OCI-LY1 (cell line): ENCODE measurements around the gene AFM.

ENCODE experiments used
- H2AFZ ChIP-seq: fragments of 200-600 bp; sonication (generic), shearing (Covaris generic); 2 replicates; pipeline ENCODE4 v1.6.0; 2014; ENCODE audit warnings: antibody characterized with exemption, mild to moderate bottlenecking, low read length
- H3F3A ChIP-seq: fragments of 200-600 bp; sonication (generic), shearing (Covaris generic); 2 replicates; pipeline ENCODE4 v1.6.0; 2014; ENCODE audit warnings: mild to moderate bottlenecking, antibody characterized with exemption, low read length, moderate library complexity; ENCODE audit not compliant: insufficient read depth
- H3K27ac ChIP-seq: fragments of 200-600 bp; sonication (generic); 2 replicates; pipeline ENCODE4 v1.5.1; 2014; ENCODE audit warnings: low read length, mixed run types, mild to moderate bottlenecking, low read depth; ENCODE audit not compliant: poor library complexity, severe bottlenecking
- H3K27me3 ChIP-seq: fragments of 200-600 bp; sonication (generic); 2 replicates; pipeline ENCODE4 v1.6.0; 2014; ENCODE audit warnings: antibody characterized with exemption, mild to moderate bottlenecking, low read length, moderate library complexity; ENCODE audit not compliant: insufficient read depth
- H3K36me3 ChIP-seq: fragments of 200-600 bp; sonication (generic); 2 replicates; pipeline ENCODE4 v1.6.1; 2014; ENCODE audit warnings: mild to moderate bottlenecking, antibody characterized with exemption, low read length, moderate library complexity, mixed read lengths; ENCODE audit not compliant: insufficient read depth
- H3K4me1 ChIP-seq: fragments of 200-600 bp; sonication (generic); 2 replicates; pipeline ENCODE4 v1.5.1; 2014; ENCODE audit warnings: mild to moderate bottlenecking, low read length, moderate library complexity; ENCODE audit not compliant: insufficient read depth, severe bottlenecking
- H3K4me2 ChIP-seq: fragments of 200-600 bp; sonication (generic), shearing (Covaris generic); 2 replicates; pipeline ENCODE4 v1.6.1; 2014; ENCODE audit warnings: low read length
- H3K4me3 ChIP-seq: fragments of 200-600 bp; sonication (generic); 2 replicates; pipeline ENCODE4 v1.5.1; 2014; ENCODE audit warnings: low read length, low read depth, mild to moderate bottlenecking, mixed read lengths; ENCODE audit not compliant: poor library complexity, severe bottlenecking
- H3K79me2 ChIP-seq: fragments of 200-600 bp; shearing (Covaris generic); 2 replicates; pipeline ENCODE4 v1.6.1; 2016; ENCODE audit warnings: mixed run types, low read length, mixed read lengths; ENCODE audit not compliant: insufficient read depth
- H3K9ac ChIP-seq: fragments of 200-600 bp; sonication (generic), shearing (Covaris generic); 2 replicates; pipeline ENCODE4 v1.6.1; 2014; ENCODE audit warnings: mild to moderate bottlenecking, low read length, mixed read lengths
- H3K9me2 ChIP-seq: fragments of 200-600 bp; sonication (generic), shearing (Covaris generic); 2 replicates; pipeline ENCODE4 v1.6.1; 2014; ENCODE audit warnings: low read depth, mild to moderate bottlenecking, low read length, mixed read lengths
- H3K9me3 ChIP-seq: fragments of 200-600 bp; shearing (Covaris generic); 2 replicates; pipeline ENCODE4 v1.6.1; 2014; ENCODE audit warnings: low read length, mixed read lengths
- H4K20me1 ChIP-seq: fragments of 200-600 bp; sonication (generic), shearing (Covaris generic); 2 replicates; pipeline ENCODE4 v1.6.0; 2016; ENCODE audit warnings: mild to moderate bottlenecking, low read length; ENCODE audit not compliant: insufficient read depth
- CTCF ChIP-seq: fragments of 200-600 bp; sonication (generic), shearing (Covaris generic); IDR thresholded peaks from 2 replicates; pipeline ENCODE4 v1.5.1; 2017; ENCODE audit warnings: mild to moderate bottlenecking, antibody characterized with exemption, low read length, moderate library complexity, mixed read lengths
- EZH2 ChIP-seq: fragments of 200-600 bp; sonication (generic), shearing (Covaris generic); IDR thresholded peaks from 2 replicates; pipeline ENCODE4 v1.8.0; 2017; ENCODE audit warnings: borderline replicate concordance, mixed run types, mild to moderate bottlenecking, antibody characterized with exemption, low read length, moderate library complexity, mixed read lengths

AFM gene

DNA sequence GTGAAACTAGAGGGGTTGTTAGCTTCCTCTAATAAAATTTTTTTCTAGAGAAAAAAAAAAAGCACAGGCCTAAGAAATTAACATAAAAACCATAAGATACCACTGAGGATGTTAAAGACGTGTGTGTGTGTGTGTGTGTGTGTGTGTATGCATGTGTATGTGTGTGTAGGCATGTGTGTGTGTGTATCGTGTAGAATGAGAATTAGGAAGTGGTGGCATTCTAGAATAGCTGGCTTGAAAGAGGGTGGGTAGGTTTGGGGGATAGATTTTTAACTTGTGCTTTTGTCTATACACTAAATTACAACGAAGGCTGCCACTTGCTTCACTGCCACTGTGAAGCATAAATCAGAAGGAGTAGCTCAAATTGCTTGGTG lies 22.5 kb upstream of the AFM start:
- Histone ChIP-seq H3K4me2 (no peak overlapping the region), H3K79me2 (no peaks in the 10 kb centered on the region), H3K4me1 (no peaks in the 10 kb centered on the region), H2AFZ (no peak overlapping the region), H3K4me3 (no peak overlapping the region), H4K20me1 (no peaks in the 10 kb centered on the region), H3F3A (no peaks in the 10 kb centered on the region), H3K9ac (no peak overlapping the region), H3K27ac (no peak overlapping the region), H3K27me3 (no peaks in the 10 kb centered on the region), H3K9me2 (no peaks in the 10 kb centered on the region), H3K36me3 (no peaks in the 10 kb centered on the region), H3K9me3 (no peaks in the 10 kb centered on the region)
- TF ChIP-seq EZH2 (no peak), CTCF (no peak)

- Histone ChIP-seq H3K4me2 (no peak overlapping the region), H3F3A (no peaks in the 10 kb centered on the region), H3K4me1 (no peaks in the 10 kb centered on the region), H3K9me3 (no peaks in the 10 kb centered on the region), H3K36me3 (no peaks in the 10 kb centered on the region), H3K79me2 (no peaks in the 10 kb centered on the region), H3K9me2 (no peaks in the 10 kb centered on the region), H3K27me3 (no peaks in the 10 kb centered on the region), H3K27ac (no peak overlapping the region), H3K4me3 (no peak overlapping the region), H2AFZ (no peak overlapping the region), H4K20me1 (no peaks in the 10 kb centered on the region), H3K9ac (no peak overlapping the region)
- TF ChIP-seq CTCF = no peak
- no peak for TF ChIP-seq EZH2
Measured at GRCh38 chr4:73460913-73461522, 20.5 kb upstream of the AFM start.

- Histone ChIP-seq H3K9me3 (no peaks in the 10 kb centered on the region), H3K9ac (no peak overlapping the region), H3K27ac (no peak overlapping the region), H3K4me2 (no peak overlapping the region), H3K4me1 (no peaks in the 10 kb centered on the region), H3F3A (no peaks in the 10 kb centered on the region), H3K9me2 (no peaks in the 10 kb centered on the region), H3K36me3 (no peaks in the 10 kb centered on the region), H3K79me2 (no peaks in the 10 kb centered on the region), H4K20me1 (no peaks in the 10 kb centered on the region), H3K4me3 (no peak overlapping the region), H2AFZ (no peak overlapping the region), H3K27me3 (no peaks in the 10 kb centered on the region)
- TF ChIP-seq CTCF (no peak), EZH2 (no peak)
Measured at GRCh38 chr4:73468170-73468569, 13.4 kb upstream of the AFM start.
